Measurements from ENCODE around the gene PWP1. TPM values are rescaled to one million over a fixed set of nuclear protein-coding genes. Genes with fewer than 3 reads are reported as not detected.

Gene PWP1
- total and polyA plus RNA-seq, 9 of the 15 experiments (the other 6 are each of a cell fraction or from before 2014, with no cell fraction given): 61.6 to 401 (median 111) TPM

DNA sequence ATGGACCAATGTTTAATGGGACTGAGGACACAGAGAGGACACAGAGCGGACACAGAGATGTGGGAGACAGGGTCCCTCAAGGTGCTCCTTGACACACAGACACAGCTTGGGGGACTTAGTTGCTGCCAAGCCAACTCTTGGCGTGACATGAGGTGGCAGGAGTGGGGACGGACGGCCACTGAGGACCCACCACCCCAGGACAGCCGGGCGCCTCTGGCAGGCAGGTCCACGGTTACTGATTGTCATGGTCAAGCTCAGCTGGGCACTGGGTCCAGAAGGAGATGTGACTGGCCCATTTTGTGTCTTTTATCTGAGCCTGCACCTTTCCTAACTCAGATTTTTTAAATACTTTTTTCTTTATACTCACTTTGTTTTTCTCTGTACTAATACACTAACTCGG, 15.7 kb upstream of the PWP1 start (continued):
- TF ChIP-seq, protein P1, sequence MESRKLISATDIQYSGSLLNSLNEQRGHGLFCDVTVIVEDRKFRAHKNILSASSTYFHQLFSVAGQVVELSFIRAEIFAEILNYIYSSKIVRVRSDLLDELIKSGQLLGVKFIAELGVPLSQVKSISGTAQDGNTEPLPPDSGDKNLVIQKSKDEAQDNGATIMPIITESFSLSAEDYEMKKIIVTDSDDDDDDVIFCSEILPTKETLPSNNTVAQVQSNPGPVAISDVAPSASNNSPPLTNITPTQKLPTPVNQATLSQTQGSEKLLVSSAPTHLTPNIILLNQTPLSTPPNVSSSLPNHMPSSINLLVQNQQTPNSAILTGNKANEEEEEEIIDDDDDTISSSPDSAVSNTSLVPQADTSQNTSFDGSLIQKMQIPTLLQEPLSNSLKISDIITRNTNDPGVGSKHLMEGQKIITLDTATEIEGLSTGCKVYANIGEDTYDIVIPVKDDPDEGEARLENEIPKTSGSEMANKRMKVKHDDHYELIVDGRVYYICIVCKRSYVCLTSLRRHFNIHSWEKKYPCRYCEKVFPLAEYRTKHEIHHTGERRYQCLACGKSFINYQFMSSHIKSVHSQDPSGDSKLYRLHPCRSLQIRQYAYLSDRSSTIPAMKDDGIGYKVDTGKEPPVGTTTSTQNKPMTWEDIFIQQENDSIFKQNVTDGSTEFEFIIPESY (CRISPR knock-in tag; IDR thresholded peaks at IDR 0.05): no peak
- no peak for TF ChIP-seq MEIS2 (IDR thresholded peaks at IDR 0.05; ENCODE audit: partially characterized antibody)
- no peak for TF ChIP-seq ZNF583 (CRISPR knock-in tag; IDR thresholded peaks at IDR 0.05)
- TF ChIP-seq DIDO1 (tag; IDR thresholded peaks at IDR 0.05; ENCODE audit: low read depth): no peak
- no peak for TF ChIP-seq FIP1L1 (IDR thresholded peaks at IDR 0.05; ENCODE audit: low read depth, low read length, poor library complexity, severe bottlenecking)
- TF ChIP-seq SMAD3 (CRISPR knock-in tag; conservative IDR thresholded peaks at IDR 0.05): no peak
- TF ChIP-seq, protein P2, sequence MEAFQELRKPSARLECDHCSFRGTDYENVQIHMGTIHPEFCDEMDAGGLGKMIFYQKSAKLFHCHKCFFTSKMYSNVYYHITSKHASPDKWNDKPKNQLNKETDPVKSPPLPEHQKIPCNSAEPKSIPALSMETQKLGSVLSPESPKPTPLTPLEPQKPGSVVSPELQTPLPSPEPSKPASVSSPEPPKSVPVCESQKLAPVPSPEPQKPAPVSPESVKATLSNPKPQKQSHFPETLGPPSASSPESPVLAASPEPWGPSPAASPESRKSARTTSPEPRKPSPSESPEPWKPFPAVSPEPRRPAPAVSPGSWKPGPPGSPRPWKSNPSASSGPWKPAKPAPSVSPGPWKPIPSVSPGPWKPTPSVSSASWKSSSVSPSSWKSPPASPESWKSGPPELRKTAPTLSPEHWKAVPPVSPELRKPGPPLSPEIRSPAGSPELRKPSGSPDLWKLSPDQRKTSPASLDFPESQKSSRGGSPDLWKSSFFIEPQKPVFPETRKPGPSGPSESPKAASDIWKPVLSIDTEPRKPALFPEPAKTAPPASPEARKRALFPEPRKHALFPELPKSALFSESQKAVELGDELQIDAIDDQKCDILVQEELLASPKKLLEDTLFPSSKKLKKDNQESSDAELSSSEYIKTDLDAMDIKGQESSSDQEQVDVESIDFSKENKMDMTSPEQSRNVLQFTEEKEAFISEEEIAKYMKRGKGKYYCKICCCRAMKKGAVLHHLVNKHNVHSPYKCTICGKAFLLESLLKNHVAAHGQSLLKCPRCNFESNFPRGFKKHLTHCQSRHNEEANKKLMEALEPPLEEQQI (IDR thresholded peaks at IDR 0.05): no peak
- TF ChIP-seq, protein P3, sequence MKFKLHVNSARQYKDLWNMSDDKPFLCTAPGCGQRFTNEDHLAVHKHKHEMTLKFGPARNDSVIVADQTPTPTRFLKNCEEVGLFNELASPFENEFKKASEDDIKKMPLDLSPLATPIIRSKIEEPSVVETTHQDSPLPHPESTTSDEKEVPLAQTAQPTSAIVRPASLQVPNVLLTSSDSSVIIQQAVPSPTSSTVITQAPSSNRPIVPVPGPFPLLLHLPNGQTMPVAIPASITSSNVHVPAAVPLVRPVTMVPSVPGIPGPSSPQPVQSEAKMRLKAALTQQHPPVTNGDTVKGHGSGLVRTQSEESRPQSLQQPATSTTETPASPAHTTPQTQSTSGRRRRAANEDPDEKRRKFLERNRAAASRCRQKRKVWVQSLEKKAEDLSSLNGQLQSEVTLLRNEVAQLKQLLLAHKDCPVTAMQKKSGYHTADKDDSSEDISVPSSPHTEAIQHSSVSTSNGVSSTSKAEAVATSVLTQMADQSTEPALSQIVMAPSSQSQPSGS (CRISPR knock-in tag; IDR thresholded peaks at IDR 0.05): no peak
- TF ChIP-seq, protein P4, sequence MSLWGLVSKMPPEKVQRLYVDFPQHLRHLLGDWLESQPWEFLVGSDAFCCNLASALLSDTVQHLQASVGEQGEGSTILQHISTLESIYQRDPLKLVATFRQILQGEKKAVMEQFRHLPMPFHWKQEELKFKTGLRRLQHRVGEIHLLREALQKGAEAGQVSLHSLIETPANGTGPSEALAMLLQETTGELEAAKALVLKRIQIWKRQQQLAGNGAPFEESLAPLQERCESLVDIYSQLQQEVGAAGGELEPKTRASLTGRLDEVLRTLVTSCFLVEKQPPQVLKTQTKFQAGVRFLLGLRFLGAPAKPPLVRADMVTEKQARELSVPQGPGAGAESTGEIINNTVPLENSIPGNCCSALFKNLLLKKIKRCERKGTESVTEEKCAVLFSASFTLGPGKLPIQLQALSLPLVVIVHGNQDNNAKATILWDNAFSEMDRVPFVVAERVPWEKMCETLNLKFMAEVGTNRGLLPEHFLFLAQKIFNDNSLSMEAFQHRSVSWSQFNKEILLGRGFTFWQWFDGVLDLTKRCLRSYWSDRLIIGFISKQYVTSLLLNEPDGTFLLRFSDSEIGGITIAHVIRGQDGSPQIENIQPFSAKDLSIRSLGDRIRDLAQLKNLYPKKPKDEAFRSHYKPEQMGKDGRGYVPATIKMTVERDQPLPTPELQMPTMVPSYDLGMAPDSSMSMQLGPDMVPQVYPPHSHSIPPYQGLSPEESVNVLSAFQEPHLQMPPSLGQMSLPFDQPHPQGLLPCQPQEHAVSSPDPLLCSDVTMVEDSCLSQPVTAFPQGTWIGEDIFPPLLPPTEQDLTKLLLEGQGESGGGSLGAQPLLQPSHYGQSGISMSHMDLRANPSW (CRISPR knock-in tag; IDR thresholded peaks at IDR 0.05): no peak
- TF ChIP-seq, protein P5, sequence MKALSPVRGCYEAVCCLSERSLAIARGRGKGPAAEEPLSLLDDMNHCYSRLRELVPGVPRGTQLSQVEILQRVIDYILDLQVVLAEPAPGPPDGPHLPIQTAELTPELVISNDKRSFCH (CRISPR knock-in tag; IDR thresholded peaks at IDR 0.05): no peak
- TF ChIP-seq, protein P5 (tag; IDR thresholded peaks at IDR 0.05): no peak
